Trophoblast cell (in vitro differentiated cells and primary cell): Measurements from ENCODE around the gene SOX4.

Source experiments
- DNase-seq, 2 donors: peaks; one replicate each; pipeline ENCODE4 v3.0.0-alpha.2; 2016
- H2AFZ ChIP-seq: 2 replicates; pipeline ENCODE4 v1.6.1; 2013; ENCODE audit warnings: low read length, moderate library complexity, mild to moderate bottlenecking; ENCODE audit not compliant: insufficient read depth, poor library complexity
- H2AK5ac ChIP-seq: 2 replicates; pipeline ENCODE4 v1.6.1; 2013; ENCODE audit warnings: mild to moderate bottlenecking, low read length
- H2BK120ac ChIP-seq: 2 replicates; pipeline ENCODE4 v1.6.1; 2013; ENCODE audit warnings: low read length, mild to moderate bottlenecking, moderate library complexity; ENCODE audit not compliant: insufficient read depth, poor library complexity
- H2BK12ac ChIP-seq: 2 replicates; pipeline ENCODE4 v1.6.1; 2013; ENCODE audit warnings: mild to moderate bottlenecking, low read length, moderate library complexity
- H2BK5ac ChIP-seq: 2 replicates; pipeline ENCODE4 v1.6.1; 2013; ENCODE audit warnings: low read length, low read depth, moderate library complexity, mild to moderate bottlenecking; ENCODE audit not compliant: poor library complexity
- H3K14ac ChIP-seq: 2 replicates; pipeline ENCODE4 v1.6.1; 2013; ENCODE audit warnings: mild to moderate bottlenecking, low read length
- H3K18ac ChIP-seq: 2 replicates; pipeline ENCODE4 v1.6.1; 2013; ENCODE audit warnings: mild to moderate bottlenecking, low read length
- H3K23ac ChIP-seq: 2 replicates; pipeline ENCODE4 v1.6.1; 2013; ENCODE audit warnings: low read length
- H3K27ac ChIP-seq: 2 replicates; pipeline ENCODE4 v1.5.1; 2013; ENCODE audit warnings: low read depth, mild to moderate bottlenecking, inconsistent platforms, low read length, moderate library complexity
- H3K27me3 ChIP-seq: 2 replicates; pipeline ENCODE4 v1.6.1; 2013; ENCODE audit warnings: inconsistent platforms, mild to moderate bottlenecking, low read length, moderate library complexity; ENCODE audit not compliant: insufficient read depth
- H3K36me3 ChIP-seq, 2 experiments: 1 replicate in 1 of 2; 2 replicates in 1 of 2; pipeline ENCODE4 v1.6.1; 2013; ENCODE audit warnings: low read length in 2 of 2, mild to moderate bottlenecking in 2 of 2, moderate library complexity in 1 of 2; ENCODE audit not compliant: insufficient read depth in 2 of 2, control insufficient read depth in 1 of 2
- H3K4ac ChIP-seq: 2 replicates; pipeline ENCODE4 v1.6.1; 2013; ENCODE audit warnings: low read depth, mild to moderate bottlenecking, low read length, moderate library complexity
- H3K4me1 ChIP-seq, 2 experiments: 1 replicate in 1 of 2; 2 replicates in 1 of 2; pipeline ENCODE4 v1.6.1; 2013; ENCODE audit warnings: low read length in 2 of 2, mild to moderate bottlenecking in 2 of 2, moderate library complexity in 1 of 2; ENCODE audit not compliant: insufficient read depth in 2 of 2, control insufficient read depth in 1 of 2
- H3K4me2 ChIP-seq: 2 replicates; pipeline ENCODE4 v1.6.1; 2013; ENCODE audit warnings: inconsistent platforms, mild to moderate bottlenecking, low read length, moderate library complexity
- H3K4me3 ChIP-seq: 2 replicates; pipeline ENCODE4 v1.5.1; 2013; ENCODE audit warnings: mild to moderate bottlenecking, low read depth, low read length, inconsistent platforms
- H3K79me1 ChIP-seq: one replicate; pipeline ENCODE4 v1.6.1; 2013; ENCODE audit warnings: low read length
- H3K79me2 ChIP-seq: 2 replicates; pipeline ENCODE4 v1.6.1; 2013; ENCODE audit warnings: low read length, mild to moderate bottlenecking; ENCODE audit not compliant: control insufficient read depth, insufficient read depth, poor library complexity
- H3K9ac ChIP-seq: 2 replicates; pipeline ENCODE4 v1.6.1; 2013; ENCODE audit warnings: mild to moderate bottlenecking, low read length
- H3K9me3 ChIP-seq: 2 replicates; pipeline ENCODE4 v1.6.1; 2013; ENCODE audit warnings: low read depth, mild to moderate bottlenecking, control low read depth, inconsistent platforms, low read length; ENCODE audit not compliant: insufficient read depth
- H4K12ac ChIP-seq: 2 replicates; pipeline ENCODE4 v1.6.1; 2013; ENCODE audit warnings: low read depth, mild to moderate bottlenecking, low read length, moderate library complexity
- H4K8ac ChIP-seq: 2 replicates; pipeline ENCODE4 v1.6.1; 2013; ENCODE audit warnings: low read depth, mild to moderate bottlenecking, low read length, moderate library complexity
- H4K91ac ChIP-seq: one replicate; pipeline ENCODE4 v1.6.1; 2013; ENCODE audit warnings: low read depth, mild to moderate bottlenecking, low read length, moderate library complexity
- WGBS: extraction: QIAGEN DNeasy Blood & Tissue Kit; methylation state at CpG from one replicate; pipeline ENCODE4 v1.1.7; 2013; ENCODE audit warnings: missing lambda C conversion rate; ENCODE audit not compliant: insufficient read length, insufficient coverage; ENCODE audit errors: extremely low coverage; 5-methylcytosine and 5-hydroxymethylcytosine counted together

SOX4 gene

GRCh38 chr6:21599051-21599696 lies 5.6 kb downstream of the SOX4 start:
- no CpG with 5 or more reads among the region's 3 CpGs for WGBS
- no peaks in the 10 kb centered on the region for H3K27me3 ChIP-seq
- peaks cover 2% of the 10 kb centered on the region in 2 experiments for H3K4me1 ChIP-seq
- H3K79me2 ChIP-seq, result peaks cover 26% of the 10 kb centered on the region
- H3K9ac ChIP-seq, result no peak overlapping the region
- H2BK5ac ChIP-seq, result no peak overlapping the region
- H4K12ac ChIP-seq, result no peak overlapping the region
- no peak overlapping the region for H2AFZ ChIP-seq
- peak overlapping the region; percentile 68 for H3K18ac ChIP-seq
- no peaks in the 10 kb centered on the region for H3K9me3 ChIP-seq
- no peak overlapping the region for H2BK12ac ChIP-seq
- no peak overlapping the region for H2BK120ac ChIP-seq
- no peak overlapping the region for H2AK5ac ChIP-seq
- no peak overlapping the region for H3K4ac ChIP-seq
- no peak overlapping the region for H3K14ac ChIP-seq
- H3K27ac ChIP-seq, result peak overlapping the region; percentile 24
- DNase-seq, result peak in 1 of 2 donors; percentile 38
- H3K4me2 ChIP-seq, result peak overlapping the region; percentile 65
- no peak overlapping the region for H4K91ac ChIP-seq
- no peak overlapping the region for H4K8ac ChIP-seq
- no peak overlapping the region for H3K23ac ChIP-seq
- peaks cover 29% of the 10 kb centered on the region for H3K79me1 ChIP-seq
- H3K36me3 ChIP-seq, result peaks cover 15% of the 10 kb centered on the region in 2 experiments
- H3K4me3 ChIP-seq, result no peak overlapping the region

- DNase-seq, result peak in 1 of 2 donors; percentile 84
- no peak overlapping the region for H3K23ac ChIP-seq
- H3K36me3 ChIP-seq, result peaks cover 2 to 3% of the 10 kb centered on the region in 2 experiments
- H3K4me1 ChIP-seq, result peaks cover 2% of the 10 kb centered on the region in 2 experiments
- no peak overlapping the region for H4K12ac ChIP-seq
- no peak overlapping the region for H3K9ac ChIP-seq
- no peak overlapping the region for H2AK5ac ChIP-seq
- H2AFZ ChIP-seq, result no peak overlapping the region
- H3K14ac ChIP-seq, result no peak overlapping the region
- no peak overlapping the region for H2BK12ac ChIP-seq
- H4K91ac ChIP-seq, result peak overlapping the region; percentile 42
- H3K18ac ChIP-seq, result no peak overlapping the region
- H3K4me2 ChIP-seq, result no peak overlapping the region
- H3K9me3 ChIP-seq, result no peaks in the 10 kb centered on the region
- H3K4ac ChIP-seq, result no peak overlapping the region
- no peaks in the 10 kb centered on the region for H3K27me3 ChIP-seq
- peaks cover 3% of the 10 kb centered on the region for H3K79me2 ChIP-seq
- peak overlapping the region; percentile 28 for H3K27ac ChIP-seq
- H2BK5ac ChIP-seq, result no peak overlapping the region
- peaks cover 6% of the 10 kb centered on the region for H3K79me1 ChIP-seq
- no peak overlapping the region for H3K4me3 ChIP-seq
- no peak overlapping the region for H4K8ac ChIP-seq
- WGBS, result no CpG with 5 or more reads among the region's 9 CpGs
- H2BK120ac ChIP-seq, result no peak overlapping the region
These were observed 7.9 kb downstream of the SOX4 start for GRCh38 chr6:21601339-21601923.

- H3K79me1 ChIP-seq, result peaks cover 3% of the 10 kb centered on the region
- no peak overlapping the region for H2BK5ac ChIP-seq
- no CpG with 5 or more reads among the region's 23 CpGs for WGBS
- H3K18ac ChIP-seq, result peak overlapping the region; percentile 43
- peaks cover 2% of the 10 kb centered on the region in 2 experiments for H3K4me1 ChIP-seq
- H3K23ac ChIP-seq, result no peak overlapping the region
- H3K4me3 ChIP-seq, result no peak overlapping the region
- H3K4ac ChIP-seq, result no peak overlapping the region
- H2BK120ac ChIP-seq, result no peak overlapping the region
- no peaks in the 10 kb centered on the region for H3K9me3 ChIP-seq
- H3K27me3 ChIP-seq, result no peaks in the 10 kb centered on the region
- DNase-seq, result no peak
- H3K4me2 ChIP-seq, result no peak overlapping the region
- H4K91ac ChIP-seq, result peak overlapping the region; percentile 42
- H2AFZ ChIP-seq, result no peak overlapping the region
- peak overlapping the region; percentile 1 for H2BK12ac ChIP-seq
- peak overlapping the region; percentile 76 for H2AK5ac ChIP-seq
- no peak overlapping the region for H3K27ac ChIP-seq
- no peaks in the 10 kb centered on the region for H3K79me2 ChIP-seq
- no peak overlapping the region for H3K14ac ChIP-seq
- H3K36me3 ChIP-seq, result no peaks in the 10 kb centered on the region
- H3K9ac ChIP-seq, result no peak overlapping the region
- H4K8ac ChIP-seq, result no peak overlapping the region
- H4K12ac ChIP-seq, result no peak overlapping the region
These were observed 8.4 kb downstream of the SOX4 start for GRCh38 chr6:21601932-21602390.

- Histone ChIP-seq H4K8ac (no peak overlapping the region), H3K18ac (no peak overlapping the region), H3K4me3 (no peak overlapping the region), H3K79me2 (no peaks in the 10 kb centered on the region), H3K27ac (no peak overlapping the region), H2BK120ac (no peak overlapping the region), H2AFZ (no peak overlapping the region), H3K79me1 (peaks cover 4% of the 10 kb centered on the region), H2BK5ac (no peak overlapping the region), H4K12ac (no peak overlapping the region), H3K9me3 (no peaks in the 10 kb centered on the region), H2BK12ac (no peak overlapping the region), H3K9ac (no peak overlapping the region), H4K91ac (no peak overlapping the region), H3K4me2 (no peak overlapping the region), H3K4me1 (peaks cover 2% of the 10 kb centered on the region in 2 experiments), H2AK5ac (no peak overlapping the region), H3K14ac (no peak overlapping the region), H3K23ac (no peak overlapping the region), H3K36me3 (no peaks in the 10 kb centered on the region), H3K4ac (no peak overlapping the region), H3K27me3 (no peaks in the 10 kb centered on the region)
- no CpG with 5 or more reads among the region's 5 CpGs for WGBS
- DNase-seq, result no peak
These were observed 9.8 kb downstream of the SOX4 start for GRCh38 chr6:21603082-21603952.
